ENCODE measurements around the gene UMOD.

UMOD gene

DNA sequence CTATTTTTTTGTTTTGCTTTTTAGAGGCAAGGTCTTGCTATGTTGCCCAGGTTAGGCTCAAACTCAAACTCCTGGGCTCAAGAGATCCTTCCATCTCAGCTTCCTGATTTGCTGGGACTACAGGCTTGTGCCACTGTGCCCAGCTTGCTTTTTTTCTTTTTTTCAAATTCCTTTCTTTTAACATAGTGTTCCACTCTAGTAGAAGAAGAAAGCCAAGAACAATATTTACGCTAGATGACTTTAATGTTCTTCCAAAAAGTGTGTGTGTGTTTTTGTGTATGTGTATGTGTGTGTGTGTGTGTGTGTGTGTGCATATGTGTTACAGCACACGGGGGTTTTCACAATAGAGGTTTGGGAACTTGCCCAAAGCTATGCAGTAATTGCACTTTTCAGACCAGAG is 10.7 kb upstream of the UMOD start:
- Histone ChIP-seq H3K4me3 (ENCODE audit: low read depth, low read length) (no peak overlapping the region), H3K4me1 (ENCODE audit: control insufficient read depth, insufficient read depth, low read length, unreplicated experiment) (no peaks in the 10 kb centered on the region), H3K27ac (ENCODE audit: low read depth, low read length) (no peak overlapping the region), H3K79me2 (ENCODE audit: control insufficient read depth, insufficient read depth, low read length, unreplicated experiment) (no peaks in the 10 kb centered on the region), H3K27me3 (ENCODE audit: insufficient read depth, low read length) (no peaks in the 10 kb centered on the region), H3K36me3 (ENCODE audit: insufficient read depth, low read length) (no peaks in the 10 kb centered on the region), H2AFZ (ENCODE audit: low read length, unreplicated experiment) (no peak overlapping the region)

DNA sequence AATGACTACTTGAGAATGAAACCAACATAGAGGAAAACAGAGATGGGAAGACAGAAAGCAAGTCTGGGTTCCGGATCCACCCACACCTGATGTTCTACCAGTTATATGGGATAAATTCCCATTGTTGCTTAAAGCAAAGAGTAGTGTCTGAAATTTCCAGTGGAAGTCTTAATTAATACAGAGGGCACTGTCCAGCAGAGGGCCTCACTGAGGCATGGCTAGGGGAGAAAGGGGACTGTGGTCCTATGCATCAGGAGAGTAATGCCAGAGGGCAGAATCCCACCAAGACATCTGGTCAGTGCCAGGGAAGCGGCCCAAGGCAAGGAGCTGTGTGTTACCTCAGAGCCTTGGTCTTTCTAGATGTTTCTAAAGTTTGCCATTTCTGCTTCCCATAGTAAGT is 7.5 kb upstream of the UMOD start:
- H3K27ac ChIP-seq (ENCODE audit: low read depth, low read length): no peak overlapping the region
- no peaks in the 10 kb centered on the region for H3K4me1 ChIP-seq (ENCODE audit: control insufficient read depth, insufficient read depth, low read length, unreplicated experiment)
- no peaks in the 10 kb centered on the region for H3K36me3 ChIP-seq (ENCODE audit: insufficient read depth, low read length)
- H2AFZ ChIP-seq (ENCODE audit: low read length, unreplicated experiment): no peak overlapping the region
- H3K4me3 ChIP-seq (ENCODE audit: low read depth, low read length): no peak overlapping the region
- H3K79me2 ChIP-seq (ENCODE audit: control insufficient read depth, insufficient read depth, low read length, unreplicated experiment): no peaks in the 10 kb centered on the region
- no peaks in the 10 kb centered on the region for H3K27me3 ChIP-seq (ENCODE audit: insufficient read depth, low read length)

DNA sequence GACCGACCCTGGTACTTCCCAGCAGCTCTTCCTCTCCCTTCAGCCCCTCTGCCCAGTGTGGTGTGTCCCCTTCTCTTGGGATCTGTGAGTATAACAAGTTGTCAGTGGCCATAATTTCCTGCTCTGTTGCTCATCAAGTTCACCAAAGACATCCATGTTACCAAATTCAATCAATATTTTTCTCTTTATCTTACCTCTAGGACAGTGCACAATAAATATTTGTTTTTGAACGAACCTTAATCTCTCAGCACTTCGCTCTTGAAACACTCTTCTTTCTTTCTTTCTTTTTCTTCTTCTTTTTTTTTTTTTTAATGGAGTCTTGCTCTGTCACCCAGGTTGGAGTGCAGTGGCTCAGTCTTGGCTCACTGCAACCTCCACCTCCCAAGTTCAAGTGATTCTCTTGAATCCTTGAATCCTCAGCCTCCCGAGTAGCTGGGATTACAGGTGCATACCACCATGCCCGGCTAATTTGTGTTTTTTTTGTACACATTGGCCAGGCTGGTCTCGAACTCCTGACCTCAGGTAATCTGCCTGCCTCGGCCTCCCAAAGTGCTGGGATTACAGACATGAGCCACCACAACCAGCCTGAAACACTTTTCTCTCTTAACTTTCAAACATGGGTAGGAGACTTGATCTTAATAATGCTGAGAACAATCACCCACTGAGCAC is 2.7 kb upstream of the UMOD start:
- H3K27me3 ChIP-seq (ENCODE audit: insufficient read depth, low read length): no peaks in the 10 kb centered on the region
- no peaks in the 10 kb centered on the region for H3K36me3 ChIP-seq (ENCODE audit: insufficient read depth, low read length)
- H3K4me3 ChIP-seq (ENCODE audit: low read depth, low read length): no peak overlapping the region
- no peak overlapping the region for H2AFZ ChIP-seq (ENCODE audit: low read length, unreplicated experiment)
- no peak overlapping the region for H3K27ac ChIP-seq (ENCODE audit: low read depth, low read length)
- no peaks in the 10 kb centered on the region for H3K79me2 ChIP-seq (ENCODE audit: control insufficient read depth, insufficient read depth, low read length, unreplicated experiment)
- H3K4me1 ChIP-seq (ENCODE audit: control insufficient read depth, insufficient read depth, low read length, unreplicated experiment): no peaks in the 10 kb centered on the region

DNA sequence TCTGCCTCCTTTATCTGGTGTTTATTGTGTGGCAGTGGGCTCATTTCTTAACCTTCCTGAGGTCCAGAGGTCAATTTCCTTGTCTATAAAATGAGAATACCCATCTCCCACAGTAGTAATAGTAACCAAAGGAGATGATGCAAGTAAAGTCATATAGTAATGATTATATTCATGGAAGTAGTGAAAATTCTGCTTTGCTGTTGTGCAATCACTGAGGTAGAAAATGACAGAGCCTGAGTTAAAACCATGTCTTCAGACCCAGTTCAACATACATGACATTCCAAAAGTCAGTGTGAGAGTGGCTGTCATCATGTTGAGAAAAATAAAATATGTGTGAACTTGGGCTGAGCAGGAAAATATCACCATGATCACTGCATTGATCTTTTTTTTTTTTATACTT is 864 bp upstream of the UMOD start:
- Histone ChIP-seq H2AFZ (ENCODE audit: low read length, unreplicated experiment) (no peak overlapping the region), H3K27me3 (ENCODE audit: insufficient read depth, low read length) (no peaks in the 10 kb centered on the region), H3K4me3 (ENCODE audit: low read depth, low read length) (no peak overlapping the region), H3K4me1 (ENCODE audit: control insufficient read depth, insufficient read depth, low read length, unreplicated experiment) (no peaks in the 10 kb centered on the region), H3K79me2 (ENCODE audit: control insufficient read depth, insufficient read depth, low read length, unreplicated experiment) (no peaks in the 10 kb centered on the region), H3K27ac (ENCODE audit: low read depth, low read length) (no peak overlapping the region), H3K36me3 (ENCODE audit: insufficient read depth, low read length) (no peaks in the 10 kb centered on the region)

DNA sequence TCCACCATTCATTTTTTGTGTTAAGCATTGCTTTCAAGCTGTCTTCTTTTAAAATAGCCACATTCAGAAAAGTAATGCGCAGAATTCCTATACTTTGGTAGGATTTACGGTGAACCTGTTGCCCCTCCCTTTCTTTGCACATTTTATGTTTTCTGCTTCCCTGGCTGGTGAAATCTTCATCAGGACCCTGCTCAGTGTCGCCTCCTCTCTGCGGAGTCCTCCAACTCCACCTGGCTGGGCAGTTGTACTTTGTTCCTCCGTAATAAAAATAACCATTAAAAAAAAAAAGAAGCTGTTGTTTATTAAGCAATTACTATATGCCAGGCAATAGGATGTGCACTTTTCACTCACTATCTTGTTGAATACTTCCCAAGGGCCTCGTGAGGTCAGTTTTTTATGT is 2.9 kb downstream of the UMOD start:
- Histone ChIP-seq H3K79me2 (ENCODE audit: control insufficient read depth, insufficient read depth, low read length, unreplicated experiment) (no peaks in the 10 kb centered on the region), H3K4me1 (ENCODE audit: control insufficient read depth, insufficient read depth, low read length, unreplicated experiment) (no peaks in the 10 kb centered on the region), H2AFZ (ENCODE audit: low read length, unreplicated experiment) (no peak overlapping the region), H3K27ac (ENCODE audit: low read depth, low read length) (no peak overlapping the region), H3K4me3 (ENCODE audit: low read depth, low read length) (no peak overlapping the region), H3K27me3 (ENCODE audit: insufficient read depth, low read length) (no peaks in the 10 kb centered on the region), H3K36me3 (ENCODE audit: insufficient read depth, low read length) (no peaks in the 10 kb centered on the region)

DNA sequence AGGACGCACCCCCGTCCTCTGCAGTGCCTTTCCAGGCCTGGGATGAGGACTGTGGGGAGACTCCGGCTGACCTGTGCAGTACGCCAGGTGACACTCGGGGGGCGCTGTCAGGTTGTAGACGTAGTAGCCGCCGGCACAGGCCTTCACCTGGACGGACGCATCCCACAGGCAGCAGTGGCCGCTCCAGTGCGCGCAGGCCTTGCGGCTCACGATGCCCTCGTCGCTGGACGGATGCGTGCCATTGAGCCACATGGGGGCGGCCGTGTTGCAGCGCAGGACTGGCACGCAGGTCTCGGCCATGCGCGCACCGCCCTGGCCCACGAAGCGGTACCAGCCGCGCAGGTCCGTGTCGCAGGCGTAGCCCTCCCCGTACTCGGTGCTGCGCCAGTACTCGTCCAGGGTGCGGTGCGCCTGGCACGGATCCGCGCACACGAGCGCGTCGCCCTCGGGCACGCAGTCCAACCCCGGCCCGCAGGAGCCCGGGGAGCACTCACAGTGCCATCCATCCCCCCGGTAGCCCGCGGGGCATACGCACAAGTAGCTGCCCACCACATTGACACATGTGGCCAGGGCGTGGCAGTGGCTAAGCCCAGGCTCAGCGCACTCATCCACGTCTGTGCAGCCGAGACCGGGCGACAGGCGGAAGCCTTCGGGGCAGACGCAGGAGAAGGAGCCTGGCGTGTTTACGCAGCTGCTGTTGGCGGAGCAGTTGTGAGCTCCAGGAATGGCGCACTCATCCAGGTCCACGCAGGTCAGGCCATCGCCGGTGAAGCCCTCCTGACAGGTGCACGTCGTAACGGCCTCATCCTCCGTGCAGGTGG is 3.9 kb downstream of the UMOD start:
- H3K36me3 ChIP-seq (ENCODE audit: insufficient read depth, low read length): no peaks in the 10 kb centered on the region
- no peak overlapping the region for H3K4me3 ChIP-seq (ENCODE audit: low read depth, low read length)
- no peak overlapping the region for H3K27ac ChIP-seq (ENCODE audit: low read depth, low read length)
- H2AFZ ChIP-seq (ENCODE audit: low read length, unreplicated experiment): no peak overlapping the region
- H3K79me2 ChIP-seq (ENCODE audit: control insufficient read depth, insufficient read depth, low read length, unreplicated experiment): no peaks in the 10 kb centered on the region
- no peaks in the 10 kb centered on the region for H3K4me1 ChIP-seq (ENCODE audit: control insufficient read depth, insufficient read depth, low read length, unreplicated experiment)
- no peaks in the 10 kb centered on the region for H3K27me3 ChIP-seq (ENCODE audit: insufficient read depth, low read length)

DNA sequence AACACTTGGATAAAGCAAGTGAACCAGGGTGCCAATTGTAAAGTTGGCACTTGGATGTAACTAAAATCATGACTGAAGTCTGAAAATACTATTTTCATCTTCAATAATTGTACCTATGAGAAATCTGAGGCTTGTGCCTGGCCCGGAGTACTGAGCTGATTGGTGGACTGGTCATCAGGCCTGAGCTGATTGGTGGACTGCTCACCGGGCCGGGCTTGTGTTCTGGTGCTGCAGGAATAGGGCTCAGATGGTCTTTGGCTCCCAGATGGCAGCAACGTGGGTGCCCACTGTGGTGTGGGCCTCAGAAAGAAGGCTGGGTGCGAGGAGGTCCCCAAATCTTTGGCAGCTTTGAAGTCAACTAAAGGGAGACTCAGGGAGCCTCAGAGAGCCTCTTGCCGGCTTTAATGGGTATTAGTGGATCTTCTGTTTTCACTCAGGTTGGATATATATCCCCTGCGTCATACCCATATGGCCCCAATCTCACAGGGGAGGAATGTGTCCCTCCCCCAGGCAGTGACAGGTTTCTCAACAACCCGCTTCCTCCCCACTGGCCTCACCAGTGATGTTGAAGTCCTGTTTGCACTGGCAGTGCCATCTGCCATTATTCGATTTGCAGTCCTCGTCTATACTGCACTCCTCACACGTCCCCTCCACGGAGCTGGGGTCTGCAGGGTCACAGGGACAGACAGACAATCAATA is 4.7 kb downstream of the UMOD start:
- Histone ChIP-seq H2AFZ (ENCODE audit: low read length, unreplicated experiment) (no peak overlapping the region), H3K27me3 (ENCODE audit: insufficient read depth, low read length) (no peaks in the 10 kb centered on the region), H3K27ac (ENCODE audit: low read depth, low read length) (no peak overlapping the region), H3K4me3 (ENCODE audit: low read depth, low read length) (no peak overlapping the region), H3K36me3 (ENCODE audit: insufficient read depth, low read length) (no peaks in the 10 kb centered on the region), H3K4me1 (ENCODE audit: control insufficient read depth, insufficient read depth, low read length, unreplicated experiment) (no peaks in the 10 kb centered on the region), H3K79me2 (ENCODE audit: control insufficient read depth, insufficient read depth, low read length, unreplicated experiment) (no peaks in the 10 kb centered on the region)

DNA sequence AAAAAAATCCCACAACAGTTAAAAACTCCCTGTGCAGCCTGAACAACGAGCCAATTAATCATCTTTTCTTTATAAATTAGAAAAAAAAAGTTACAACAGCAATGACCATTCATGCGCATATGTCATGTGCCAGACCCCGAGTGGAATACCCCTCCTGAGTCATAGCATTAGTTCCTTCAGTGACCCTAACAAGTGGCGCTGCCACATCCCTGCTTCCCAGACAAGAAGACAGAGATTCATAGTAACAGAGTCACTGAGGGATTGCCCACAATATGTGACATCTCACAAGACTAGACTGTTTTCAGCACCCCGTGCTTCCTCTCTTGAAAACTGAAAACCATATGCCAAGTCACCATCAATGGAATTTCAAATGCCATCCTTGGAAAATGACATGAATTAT is 7.9 kb downstream of the UMOD start:
- Histone ChIP-seq H3K27me3 (ENCODE audit: insufficient read depth, low read length) (no peaks in the 10 kb centered on the region), H3K79me2 (ENCODE audit: control insufficient read depth, insufficient read depth, low read length, unreplicated experiment) (no peaks in the 10 kb centered on the region), H2AFZ (ENCODE audit: low read length, unreplicated experiment) (no peak overlapping the region)

DNA sequence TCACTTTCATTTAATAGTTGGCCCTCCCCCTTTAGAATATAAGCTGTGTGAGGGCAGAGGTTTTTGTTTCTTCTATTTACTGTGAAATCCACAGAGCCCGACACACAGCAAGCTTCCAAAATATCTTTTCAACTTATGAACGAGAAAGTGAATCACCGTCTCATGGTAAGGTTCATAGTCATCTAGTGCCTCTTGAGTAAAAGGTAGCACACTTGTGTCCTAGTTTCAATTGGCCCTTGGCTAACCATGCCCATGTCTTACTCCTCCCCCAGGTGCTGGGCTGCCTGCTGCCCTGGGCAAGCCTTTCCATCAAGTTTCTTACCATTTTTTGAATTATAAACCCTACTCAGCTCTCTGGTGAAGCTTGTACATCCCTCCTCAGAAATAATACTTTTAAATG is 12.8 kb downstream of the UMOD start:
- no peaks in the 10 kb centered on the region for H3K79me2 ChIP-seq (ENCODE audit: control insufficient read depth, insufficient read depth, low read length, unreplicated experiment)
- no peaks in the 10 kb centered on the region for H3K27me3 ChIP-seq (ENCODE audit: insufficient read depth, low read length)
- no peak overlapping the region for H3K27ac ChIP-seq (ENCODE audit: low read depth, low read length)
- H3K36me3 ChIP-seq (ENCODE audit: insufficient read depth, low read length): no peaks in the 10 kb centered on the region
- no peak overlapping the region for H2AFZ ChIP-seq (ENCODE audit: low read length, unreplicated experiment)
- no peaks in the 10 kb centered on the region for H3K4me1 ChIP-seq (ENCODE audit: control insufficient read depth, insufficient read depth, low read length, unreplicated experiment)
- H3K4me3 ChIP-seq (ENCODE audit: low read depth, low read length): no peak overlapping the region

More for the DNA sequence above, 7.9 kb downstream of the UMOD start:
- H3K27ac ChIP-seq (ENCODE audit: low read depth, low read length): no peak overlapping the region
- no peak overlapping the region for H3K4me3 ChIP-seq (ENCODE audit: low read depth, low read length)
- H3K36me3 ChIP-seq (ENCODE audit: insufficient read depth, low read length): no peaks in the 10 kb centered on the region
- no peaks in the 10 kb centered on the region for H3K4me1 ChIP-seq (ENCODE audit: control insufficient read depth, insufficient read depth, low read length, unreplicated experiment)

DNA sequence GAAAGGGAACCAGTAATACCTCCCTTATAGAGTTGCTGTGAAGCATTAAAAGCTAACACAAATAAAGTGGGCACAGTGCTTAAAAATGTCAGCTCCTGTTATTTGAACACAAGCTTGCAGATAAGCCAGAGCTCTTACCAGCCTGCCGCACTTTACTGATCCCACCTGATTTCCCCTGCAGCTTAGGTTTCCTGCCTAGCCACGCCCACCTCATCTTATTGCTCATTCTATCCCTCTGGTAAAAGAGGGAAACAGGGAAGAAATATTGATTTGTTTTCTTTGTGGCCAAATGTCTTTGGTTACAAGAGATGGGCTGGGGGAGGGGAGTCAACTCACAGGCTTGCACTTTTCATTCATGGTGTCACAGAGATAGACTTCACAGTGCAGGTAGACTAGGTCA is 15.6 kb downstream of the UMOD start:
- Histone ChIP-seq H3K27me3 (ENCODE audit: insufficient read depth, low read length) (no peaks in the 10 kb centered on the region), H3K27ac (ENCODE audit: low read depth, low read length) (no peak overlapping the region), H3K79me2 (ENCODE audit: control insufficient read depth, insufficient read depth, low read length, unreplicated experiment) (no peaks in the 10 kb centered on the region), H3K4me1 (ENCODE audit: control insufficient read depth, insufficient read depth, low read length, unreplicated experiment) (no peaks in the 10 kb centered on the region), H3K4me3 (ENCODE audit: low read depth, low read length) (no peak overlapping the region), H3K36me3 (ENCODE audit: insufficient read depth, low read length) (no peaks in the 10 kb centered on the region), H2AFZ (ENCODE audit: low read length, unreplicated experiment) (no peak overlapping the region)

DNA sequence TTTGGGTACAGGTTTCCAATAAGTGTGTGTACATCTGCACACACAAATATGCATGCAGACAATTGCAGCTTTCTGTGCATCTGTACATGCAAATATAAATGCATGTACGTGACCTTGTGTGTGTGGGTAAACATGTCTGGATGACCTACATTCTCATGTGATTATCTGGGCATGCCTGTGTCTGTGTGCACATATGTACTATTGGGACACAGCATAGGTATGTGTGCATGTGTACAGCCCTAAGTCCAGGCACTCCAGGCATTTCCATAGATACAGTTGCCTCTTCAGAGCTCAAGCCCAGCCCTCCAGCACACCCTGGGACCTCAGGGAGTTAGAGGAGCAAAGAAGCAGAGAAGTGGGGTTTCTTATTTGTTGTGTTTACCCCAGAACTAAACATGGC is 18.1 kb downstream of the UMOD start:
- Histone ChIP-seq H3K4me1 (ENCODE audit: control insufficient read depth, insufficient read depth, low read length, unreplicated experiment) (no peaks in the 10 kb centered on the region), H3K4me3 (ENCODE audit: low read depth, low read length) (no peak overlapping the region), H3K79me2 (ENCODE audit: control insufficient read depth, insufficient read depth, low read length, unreplicated experiment) (no peaks in the 10 kb centered on the region), H3K27ac (ENCODE audit: low read depth, low read length) (no peak overlapping the region), H3K36me3 (ENCODE audit: insufficient read depth, low read length) (no peaks in the 10 kb centered on the region), H2AFZ (ENCODE audit: low read length, unreplicated experiment) (no peak overlapping the region), H3K27me3 (ENCODE audit: insufficient read depth, low read length) (no peaks in the 10 kb centered on the region)
